Measurements from ENCODE around the gene DDIT3. TPM values are rescaled to one million over a fixed set of nuclear protein-coding genes. Genes with fewer than 3 reads are reported as not detected.

The DDIT3 gene
- total RNA-seq, 6 experiments from 2014 or later, result 9.4 to 10.8 (median 10.2) TPM

- no peaks in the 10 kb centered on the region for H3K9me3 Mint-ChIP-seq
- H3K27ac Mint-ChIP-seq, result peak overlapping the region; percentile 85
- peaks cover 27% of the 10 kb centered on the region for H3K36me3 Mint-ChIP-seq (ENCODE audit: low read depth)
- peaks cover 11% of the 10 kb centered on the region for H3K27me3 Mint-ChIP-seq (ENCODE audit: insufficient read depth)
- peak; percentile 28 for DNase-seq
- H3K4me1 Mint-ChIP-seq (ENCODE audit: low read depth), result peaks cover 49% of the 10 kb centered on the region
- TF ChIP-seq CTCF (IDR thresholded peaks at IDR 0.05), result no peak; the same call in 1 of the 2 replicates
- peak overlapping the region; percentile 96 for H3K4me3 Mint-ChIP-seq
Observed at GRCh38 chr12:57522887-57523705, 2.8 kb upstream of the DDIT3 start.

DNA sequence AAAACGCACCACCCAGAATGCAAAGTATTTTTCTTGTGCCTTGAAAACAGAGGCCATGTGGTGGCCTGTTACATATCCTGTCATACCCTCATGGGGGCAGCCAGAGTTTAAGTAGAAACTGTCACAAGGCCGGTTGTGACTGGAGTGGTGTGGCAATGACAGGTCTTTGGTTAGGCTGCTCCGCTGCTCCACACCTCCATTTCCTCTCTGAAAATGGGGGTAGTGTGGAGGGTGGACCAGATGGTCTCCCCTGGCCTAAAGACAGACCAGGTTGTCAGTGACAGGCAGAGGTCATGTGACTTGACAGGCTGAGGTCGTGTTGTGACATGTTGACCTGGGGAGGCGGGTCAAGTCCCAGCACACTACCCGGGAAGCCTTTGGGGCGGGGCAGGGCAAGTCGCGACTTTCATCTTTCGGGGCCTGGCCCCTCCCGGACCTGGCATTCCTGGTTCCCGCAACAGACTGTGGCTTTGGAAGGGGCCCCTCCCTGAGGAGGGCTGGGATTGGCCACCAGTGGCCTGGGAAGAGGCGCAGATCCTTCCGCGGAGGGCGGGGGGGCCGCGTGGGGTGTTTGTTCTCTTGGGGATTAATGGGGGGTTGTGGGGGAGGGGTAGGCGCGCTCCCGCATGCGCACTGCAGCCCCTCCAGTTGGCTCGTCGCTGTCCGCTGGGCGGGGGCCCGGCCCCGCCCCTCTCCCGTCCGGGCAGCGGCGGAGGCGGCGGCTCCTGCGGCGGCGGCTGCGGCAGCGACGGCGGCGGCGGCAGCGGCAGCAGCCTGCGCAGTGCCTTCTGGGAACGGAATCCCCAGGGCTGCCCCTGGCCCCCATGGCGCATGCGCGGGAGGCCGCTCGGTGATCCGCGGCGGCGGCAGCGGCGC is 1.9 kb upstream of the DDIT3 start, which contains the start of gene MBD6:
Gene MBD6, plus strand, starts transcription at position 814 of the 876 bp plus-strand sequence. CDS start 1,480 bp downstream, outside the sequence.
- Mint-ChIP-seq H3K4me1 (ENCODE audit: low read depth) (peaks cover 58% of the 10 kb centered on the region), H3K36me3 (ENCODE audit: low read depth) (peaks cover 34% of the 10 kb centered on the region), H3K27ac (peak within 1 kb of the TSS; percentile 99), H3K9me3 (no peaks in the 10 kb centered on the region), H3K27me3 (ENCODE audit: insufficient read depth) (peaks cover 11% of the 10 kb centered on the region), H3K4me3 (peak within 1 kb of the TSS; percentile 96)
- TF ChIP-seq CTCF (IDR thresholded peaks at IDR 0.05), result no peak
- peak; percentile 92 for DNase-seq

DNA sequence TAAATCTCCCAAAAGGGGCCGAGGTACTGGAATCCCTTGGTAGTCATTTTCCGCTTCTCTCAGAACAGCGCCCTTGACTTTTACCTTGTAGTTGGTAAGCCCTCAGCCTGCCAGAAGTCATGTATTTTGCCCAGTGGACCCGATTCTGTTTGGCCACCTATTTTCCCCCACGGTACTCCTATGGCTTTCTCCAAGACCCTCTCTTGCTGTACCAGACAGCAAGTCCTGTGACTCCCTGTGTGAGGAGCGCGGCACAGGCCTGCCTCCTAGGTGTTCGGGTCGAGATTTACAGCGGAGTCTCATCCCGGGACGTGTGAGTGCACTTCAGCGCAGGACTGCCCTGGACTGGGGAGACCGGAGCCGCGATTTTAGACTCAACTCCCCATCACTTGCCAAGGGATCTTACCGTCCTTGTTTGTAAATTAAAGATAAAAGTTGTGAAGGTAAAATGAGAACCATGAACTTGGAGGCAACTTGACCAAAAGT is 1.3 kb upstream of the DDIT3 start:
- H3K27me3 Mint-ChIP-seq (ENCODE audit: insufficient read depth), result peaks cover 11% of the 10 kb centered on the region
- peaks cover 65% of the 10 kb centered on the region for H3K4me1 Mint-ChIP-seq (ENCODE audit: low read depth)
- TF ChIP-seq CTCF (IDR thresholded peaks at IDR 0.05), result no peak
- peak overlapping the region; percentile 99 for H3K27ac Mint-ChIP-seq
- peak overlapping the region; percentile 84 for H3K4me3 Mint-ChIP-seq
- H3K9me3 Mint-ChIP-seq, result no peaks in the 10 kb centered on the region
- peaks cover 41% of the 10 kb centered on the region for H3K36me3 Mint-ChIP-seq (ENCODE audit: low read depth)
- DNase-seq, result no peak

DNA sequence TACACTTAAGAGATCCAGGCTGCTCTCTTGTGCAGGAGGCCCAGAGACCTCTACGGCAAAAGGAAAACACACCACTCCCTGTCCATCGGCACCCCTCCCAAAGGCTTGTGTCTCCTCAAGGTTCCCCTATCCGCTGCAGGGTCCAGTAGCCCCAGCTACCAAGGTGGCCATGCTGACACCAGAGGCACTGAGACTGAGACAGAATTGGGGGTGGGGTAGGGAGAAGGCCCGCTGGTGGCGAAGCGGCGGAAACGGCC is 590 bp downstream of the DDIT3 start:
- H3K36me3 Mint-ChIP-seq (ENCODE audit: low read depth), result peaks cover 53% of the 10 kb centered on the region

More for the DNA sequence above, 590 bp downstream of the DDIT3 start:
- H3K27ac Mint-ChIP-seq, result peak overlapping the region; percentile 99
- H3K4me1 Mint-ChIP-seq (ENCODE audit: low read depth), result peaks cover 65% of the 10 kb centered on the region
- no peaks in the 10 kb centered on the region for H3K9me3 Mint-ChIP-seq
- no peak for DNase-seq
- peak overlapping the region; percentile 89 for H3K4me3 Mint-ChIP-seq
- peaks cover 9% of the 10 kb centered on the region for H3K27me3 Mint-ChIP-seq (ENCODE audit: insufficient read depth)
- TF ChIP-seq CTCF (IDR thresholded peaks at IDR 0.05), result no peak
